Adipose tissue (tissue), 3 donors: Measurements from ENCODE around the gene CFAP57. TPM values are rescaled to one million over a fixed set of nuclear protein-coding genes. Genes with fewer than 3 reads are reported as not detected.
"Not testable (repeated sequence)": the region's sequence is repeated elsewhere in the genome, so short reads cannot be mapped to it uniquely, and the experiment has no call there.

Experiments
- H3K27ac ChIP-seq: one replicate; pipeline ENCODE4 v1.5.1; 2013; ENCODE audit warnings: low read depth, low read length
- WGBS, 3 donors: extraction: QIAGEN DNeasy Blood & Tissue Kit; methylation state at CpG; one replicate each; pipeline ENCODE4 v1.1.7; 2013; 5-methylcytosine and 5-hydroxymethylcytosine counted together
- polyA plus RNA-seq, 3 donors: library from polyadenylated mRNA; stranded (reverse); fragments of 200-250 nt; gene quantifications; one replicate each; pipeline ENCODE4 v1.2.3, GENCODE V29; 2013
- donor health status: healthy with polysubstance abuse.
- donor health status: Bipolar disorder and iron deficiency.
- donor health status: healthy.

Gene CFAP57
- polyA plus RNA-seq, 3 donors: 0.07 to 0.11 (median 0.07) TPM

- no peak overlapping the region for H3K27ac ChIP-seq
- WGBS, 3 donors: 95 to 96% (median 95%) methylated on average over 5 of the region's 5 CpGs
Observed at GRCh38 chr1:43165765-43166164, 6.4 kb upstream of the CFAP57 start.

- H3K27ac ChIP-seq: no peak overlapping the region
- 18 to 23% (median 22%) methylated on average over 17 of the region's 17 CpGs for WGBS, 3 donors
Observed at GRCh38 chr1:43171312-43171875, 736 bp upstream of the CFAP57 start.

DNA sequence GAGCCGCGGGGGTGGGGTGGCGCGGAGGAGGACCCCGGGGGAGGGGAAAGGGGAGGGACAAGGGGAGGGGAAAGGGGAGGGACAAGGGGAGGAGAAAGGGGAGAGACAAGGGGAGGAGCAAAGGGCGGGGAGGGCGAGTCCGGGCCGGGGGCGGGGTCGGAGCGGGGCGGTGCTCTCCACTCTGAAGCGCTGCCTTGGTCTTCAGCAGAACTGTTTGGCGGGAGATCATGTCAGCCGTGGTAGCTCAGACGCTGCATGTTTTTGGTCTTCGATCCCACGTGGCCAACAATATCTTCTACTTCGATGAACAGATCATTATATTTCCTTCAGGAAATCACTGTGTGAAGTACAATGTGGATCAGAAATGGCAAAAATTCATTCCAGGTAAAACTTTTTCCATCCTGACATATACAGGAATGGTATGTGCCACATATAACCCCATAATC is 420 bp downstream of the CFAP57 start:
- no peak overlapping the region for H3K27ac ChIP-seq
- WGBS, 3 donors: 1 to 2% (median 1%) methylated on average over 15 to 19 of the region's 20 CpGs

DNA sequence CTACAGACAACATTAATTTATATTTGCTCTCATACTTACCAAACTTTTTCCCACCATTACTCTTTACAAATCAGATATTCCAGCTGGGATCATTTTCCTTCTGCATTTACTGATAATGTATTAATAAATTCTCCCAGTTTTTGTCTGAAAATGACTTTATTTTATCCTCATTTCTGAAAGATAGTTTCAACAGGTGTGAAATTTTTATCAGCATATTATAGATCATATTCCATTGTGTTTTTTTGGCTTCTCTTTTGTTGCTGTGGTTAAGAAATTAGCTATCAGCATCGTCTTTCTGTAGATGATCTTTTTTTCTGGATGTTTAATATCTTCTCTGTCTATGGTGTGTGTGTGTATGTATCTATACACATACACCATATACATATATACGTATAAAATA is 2.7 kb downstream of the CFAP57 start:
- WGBS, 3 donors: 70 to 88% (median 84%) methylated on average over 2 of the region's 2 CpGs
- H3K27ac ChIP-seq: no peak overlapping the region

- 61 to 65% (median 61%) methylated on average over 4 of the region's 4 CpGs for WGBS, 3 donors
- no peak overlapping the region for H3K27ac ChIP-seq
Observed at GRCh38 chr1:43177691-43178090, 5.6 kb downstream of the CFAP57 start.

GRCh38 chr1:43184388-43184787 is 12.3 kb downstream of the CFAP57 start:
- H3K27ac ChIP-seq: no peak overlapping the region
- 93 to 98% (median 93%) methylated on average over 3 of the region's 3 CpGs for WGBS, 3 donors

DNA sequence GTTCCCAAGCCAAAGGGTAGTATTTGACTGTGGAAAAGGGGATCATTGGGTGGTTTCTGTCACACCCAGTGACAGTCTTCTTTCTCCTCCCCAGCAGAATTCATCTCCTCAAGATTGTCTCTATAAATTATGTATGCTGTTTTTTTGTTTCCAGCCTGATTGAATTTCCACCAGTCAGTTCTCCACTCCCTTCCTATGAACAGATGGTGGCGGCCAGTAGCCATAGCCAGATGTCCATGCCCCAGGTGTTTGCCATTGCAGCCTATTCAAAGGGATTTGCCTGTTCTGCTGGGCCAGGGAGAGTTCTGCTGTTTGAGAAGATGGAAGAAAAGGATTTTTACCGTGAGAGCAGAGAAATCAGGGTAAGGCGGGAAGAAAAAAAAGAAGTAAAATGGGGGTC is 12.9 kb downstream of the CFAP57 start:
- WGBS, 3 donors: 89 to 91% (median 89%) methylated on average over 3 of the region's 3 CpGs

GRCh38 chr1:43188106-43188505 is 16.0 kb downstream of the CFAP57 start:
- 39 to 91% (median 82%) methylated on average over 1 of the region's 1 CpG for WGBS, 3 donors
- no peak overlapping the region for H3K27ac ChIP-seq

More for the DNA sequence above, 12.9 kb downstream of the CFAP57 start:
- no peak overlapping the region for H3K27ac ChIP-seq

- H3K27ac ChIP-seq: no peak overlapping the region
Observed at GRCh38 chr1:43194509-43194908, 22.4 kb downstream of the CFAP57 start.

DNA sequence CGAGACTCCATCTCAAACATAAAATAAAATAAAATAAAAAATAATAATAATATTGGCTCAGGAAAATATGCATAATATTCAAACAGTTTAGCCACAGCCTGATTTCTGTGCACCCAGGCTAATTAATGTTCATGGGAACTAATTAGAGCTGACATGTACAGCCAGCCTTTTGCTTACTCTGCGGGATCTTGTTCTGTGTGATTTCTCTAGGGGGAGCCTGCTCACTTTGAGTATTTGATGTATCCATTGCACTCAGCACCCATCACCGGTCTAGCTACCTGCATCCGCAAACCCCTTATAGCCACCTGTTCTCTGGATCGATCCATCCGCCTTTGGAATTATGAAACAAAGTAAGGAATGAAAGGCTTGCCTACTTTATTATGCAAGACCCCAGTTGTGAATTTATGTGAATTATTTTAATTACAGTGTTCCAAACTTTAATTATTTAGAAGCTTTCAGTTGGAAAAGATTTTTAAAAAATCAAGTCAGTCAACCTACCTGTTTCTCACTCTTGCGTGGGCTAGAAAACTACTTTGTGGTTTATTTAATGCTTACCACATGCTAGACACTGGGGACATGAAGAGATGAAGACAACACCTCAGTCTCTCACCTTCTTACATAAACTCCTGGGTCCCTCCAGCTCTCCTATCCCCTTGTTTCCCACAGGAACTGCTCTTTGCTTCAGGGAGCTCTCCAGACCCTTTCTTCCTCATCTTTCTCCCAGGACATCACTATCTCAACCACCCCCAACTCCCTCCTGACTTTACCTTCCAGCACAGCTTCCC is 25.4 kb downstream of the CFAP57 start:
- no peak overlapping the region for H3K27ac ChIP-seq
- WGBS, 3 donors: 91% methylated on average over 7 of the region's 7 CpGs

DNA sequence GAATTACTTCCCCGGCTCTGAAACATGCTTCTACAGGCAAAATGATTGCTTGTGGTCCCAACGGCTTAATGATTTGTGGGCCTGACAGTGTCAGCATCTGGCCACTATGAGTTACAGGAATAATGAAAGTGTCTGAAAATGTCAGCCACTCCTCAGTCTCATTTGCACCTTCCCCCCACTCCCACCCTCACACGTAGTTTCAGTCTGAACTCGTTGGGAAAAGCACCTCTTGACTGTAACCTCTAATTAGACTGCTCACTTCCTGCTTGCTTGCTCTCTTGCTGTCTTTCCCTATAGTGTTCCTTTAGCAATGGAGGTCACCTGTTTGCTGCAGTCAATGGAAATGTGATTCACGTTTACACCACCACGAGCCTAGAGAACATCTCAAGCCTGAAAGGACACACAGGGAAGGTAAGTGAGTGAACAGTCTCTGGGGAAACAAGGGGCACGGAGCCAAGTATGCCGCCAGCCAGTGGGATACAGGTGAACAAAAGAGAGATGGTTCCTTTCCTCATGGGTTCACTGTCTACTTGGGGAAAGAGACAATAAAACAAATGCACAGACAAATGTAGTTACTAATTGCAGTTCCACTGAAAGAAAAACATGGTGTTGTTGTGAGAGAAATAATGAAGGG is 27.1 kb downstream of the CFAP57 start:
- no peak overlapping the region for H3K27ac ChIP-seq
- WGBS, 3 donors: 59 to 65% (median 64%) methylated on average over 8 of the region's 8 CpGs

GRCh38 chr1:43203859-43204258 is 31.7 kb downstream of the CFAP57 start:
- no peak overlapping the region for H3K27ac ChIP-seq
- 79 to 97% (median 95%) methylated on average over 3 of the region's 3 CpGs for WGBS, 3 donors

GRCh38 chr1:43204394-43204793 is 32.3 kb downstream of the CFAP57 start:
- 89 to 100% (median 98%) methylated on average over 1 of the region's 1 CpG for WGBS, 3 donors
- no peak overlapping the region for H3K27ac ChIP-seq

DNA sequence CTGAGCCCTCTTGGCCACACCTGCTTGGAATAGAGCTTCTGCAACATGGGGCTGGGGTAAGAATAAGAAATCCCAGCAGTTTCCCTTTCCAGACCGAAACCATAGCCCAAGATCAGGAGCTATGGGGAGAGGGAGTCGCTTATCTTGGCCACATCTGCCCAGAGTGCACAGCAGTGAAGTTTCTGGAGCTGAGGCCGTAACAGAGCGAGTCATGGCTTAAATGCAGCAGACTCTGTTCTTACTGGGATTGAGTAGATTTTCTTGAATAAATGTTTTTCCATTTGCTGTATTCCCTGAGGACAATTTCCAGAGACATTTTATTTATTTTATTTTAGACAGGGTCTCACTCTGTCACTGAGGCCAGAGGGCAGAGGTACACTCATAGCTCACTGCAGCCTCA is 33.5 kb downstream of the CFAP57 start:
- 76 to 92% (median 83%) methylated on average over 4 of the region's 4 CpGs for WGBS, 3 donors
- no peak overlapping the region for H3K27ac ChIP-seq

DNA sequence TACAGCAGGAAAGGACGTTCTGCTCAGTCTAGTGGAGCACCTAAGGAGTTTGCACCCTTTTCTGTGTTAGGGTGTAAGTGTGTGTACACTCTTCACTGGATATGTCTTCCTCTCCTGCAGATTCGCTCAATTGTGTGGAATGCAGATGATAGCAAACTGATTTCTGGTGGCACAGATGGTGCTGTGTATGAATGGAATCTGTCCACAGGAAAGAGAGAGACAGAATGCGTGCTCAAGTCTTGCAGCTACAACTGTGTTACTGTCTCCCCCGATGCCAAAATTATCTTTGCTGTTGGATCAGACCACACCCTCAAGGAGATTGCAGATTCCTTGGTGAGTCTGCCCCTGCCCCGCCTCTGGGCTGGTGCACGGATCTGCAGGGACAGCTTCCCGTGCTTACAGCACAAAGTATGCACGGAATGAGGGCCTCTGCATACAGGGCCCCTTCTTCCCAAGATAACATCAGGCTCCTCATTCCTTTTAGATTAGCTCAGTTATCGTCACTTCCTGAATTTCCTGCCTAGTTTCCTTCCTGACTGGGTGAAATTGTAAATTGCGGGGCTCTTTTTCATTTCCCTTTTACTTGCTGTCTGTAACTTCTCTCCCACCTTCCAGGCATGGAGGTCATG is 34.6 kb downstream of the CFAP57 start:
- WGBS, 3 donors: 16 to 43% (median 19%) methylated on average over 10 of the region's 10 CpGs
- H3K27ac ChIP-seq: no peak overlapping the region

DNA sequence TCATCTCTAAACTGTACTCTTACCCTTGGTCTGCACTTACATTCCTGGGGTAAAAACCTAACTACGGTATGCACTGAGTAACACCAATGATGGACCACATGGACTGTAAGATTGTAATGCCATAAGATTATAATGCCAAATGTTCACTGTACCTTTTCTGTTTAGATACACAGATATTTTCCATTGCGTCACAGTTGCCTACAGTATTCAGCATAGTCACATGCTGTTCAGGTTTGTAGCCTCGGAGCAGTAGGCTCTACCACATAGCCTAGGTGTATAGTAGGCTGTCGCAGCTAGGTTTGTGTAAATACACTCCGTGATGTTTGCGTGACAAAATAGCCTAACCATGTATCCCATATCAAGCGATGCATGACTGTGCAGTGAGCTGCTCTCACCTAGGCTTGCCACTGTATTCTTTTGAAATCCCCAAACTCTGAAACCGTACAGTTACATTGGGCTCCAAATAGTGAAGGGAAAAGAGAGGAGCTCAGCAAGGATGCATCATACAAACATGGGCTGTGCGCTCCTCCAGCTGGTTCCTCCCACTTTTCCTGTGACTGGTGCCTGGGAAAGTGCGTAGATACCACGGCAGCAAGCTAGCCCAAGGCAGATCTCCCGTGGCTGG is 35.2 kb downstream of the CFAP57 start:
- WGBS, 3 donors: 69 to 81% (median 74%) methylated on average over 12 of the region's 12 CpGs
- no peak overlapping the region for H3K27ac ChIP-seq

DNA sequence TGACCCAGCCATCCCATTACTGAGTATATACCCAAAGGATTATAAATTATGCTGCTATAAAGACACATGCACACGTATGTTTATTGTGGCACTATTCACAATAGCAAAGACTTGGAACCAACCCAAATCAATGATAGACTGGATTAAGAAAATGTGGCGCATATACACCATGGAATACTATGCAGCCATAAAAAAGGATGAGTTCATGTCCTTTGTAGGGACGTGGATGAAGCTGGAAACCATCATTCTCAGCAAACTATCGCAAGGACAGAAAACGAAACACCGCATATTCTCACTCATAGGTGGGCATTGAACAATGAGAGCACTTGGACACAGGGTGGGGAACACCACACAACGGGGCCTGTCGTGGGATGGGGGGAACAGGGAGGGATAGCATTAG is 36.1 kb downstream of the CFAP57 start:
- H3K27ac ChIP-seq: not testable (repeated sequence)
- WGBS, 3 donors: 94 to 98% (median 97%) methylated on average over 8 of the region's 8 CpGs

DNA sequence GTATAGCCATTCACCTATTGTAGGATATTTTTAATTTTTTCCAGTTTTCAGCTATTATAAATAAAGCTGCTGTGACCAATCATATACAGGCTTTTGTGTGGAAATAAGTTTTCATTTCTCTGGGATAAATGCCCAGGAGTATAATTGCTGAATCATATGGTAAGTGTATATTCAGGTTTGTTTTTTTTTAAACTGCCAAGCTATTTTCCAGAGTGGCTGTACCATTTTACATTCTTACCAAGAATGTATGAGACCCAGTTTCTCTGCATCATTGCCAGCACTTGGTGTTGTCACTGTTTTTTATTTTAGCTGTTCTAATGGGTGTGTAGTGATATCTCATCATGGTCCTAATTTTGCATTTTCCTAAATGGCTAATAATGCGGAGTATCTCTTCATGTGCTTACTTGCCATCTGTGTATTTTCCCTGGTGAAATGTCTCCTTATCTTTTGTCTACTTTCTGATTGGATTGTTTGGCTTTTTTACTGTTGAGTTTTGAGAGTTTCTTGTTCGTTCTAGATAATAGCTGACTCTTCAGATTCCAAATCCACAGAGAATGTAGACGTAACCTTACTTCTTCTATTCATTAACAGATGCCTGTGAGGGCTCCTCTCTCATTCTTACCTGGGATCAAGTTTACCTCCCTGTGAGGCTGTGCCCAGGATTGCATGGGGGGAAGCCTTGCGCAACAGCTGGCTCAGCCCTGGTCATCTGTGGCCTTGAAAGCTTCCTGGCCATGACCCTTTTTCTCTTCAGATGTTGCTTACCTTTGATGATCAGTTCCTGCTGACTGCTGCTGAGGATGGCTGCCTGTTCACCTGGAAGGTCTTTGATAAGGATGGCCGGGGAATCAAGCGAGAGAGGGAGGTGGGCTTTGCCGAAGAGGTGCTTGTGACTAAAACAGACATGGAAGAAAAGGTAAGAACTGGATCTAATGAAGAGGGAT is 42.6 kb downstream of the CFAP57 start:
- WGBS, 3 donors: 64 to 76% (median 75%) methylated on average over 7 of the region's 7 CpGs

More for the DNA sequence above, 42.6 kb downstream of the CFAP57 start:
- no peak overlapping the region for H3K27ac ChIP-seq
